Activated T-cell treated with anti-CD3 and anti-CD28 coated beads, Interleukin-2, amount 50 U/mL, for 4 hours (primary cell): ENCODE results near the gene ITGB5. TPM values are rescaled to one million over a fixed set of nuclear protein-coding genes. Genes with fewer than 3 reads are reported as not detected.
"Not testable (repeated sequence)": the region's sequence is repeated elsewhere in the genome, so short reads cannot be mapped to it uniquely, and the experiment has no call there.

Experiments used
- ATAC-seq, 2 donors: fragments of 200-7000 bp; cut with Tn5 transposase; one replicate each; pipeline ENCODE4 v1.10.0; 2021
- DNase-seq: peaks from one replicate; pipeline ENCODE4 v3.0.0-alpha.2; 2020
- H3K27me3 Mint-ChIP-seq: one replicate; pipeline ENCODE4 v1.8.0; 2021; ENCODE audit warnings: low read depth, mixed read lengths
- H3K36me3 Mint-ChIP-seq: one replicate; pipeline ENCODE4 v1.8.0; 2022; ENCODE audit warnings: mixed read lengths; ENCODE audit not compliant: insufficient read depth
- H3K4me1 Mint-ChIP-seq: one replicate; pipeline ENCODE4 v1.8.0; 2021; ENCODE audit warnings: low read depth, mixed read lengths
- H3K4me3 Mint-ChIP-seq: one replicate; pipeline ENCODE4 v1.8.0; 2021; ENCODE audit warnings: mild to moderate bottlenecking, moderate library complexity, mixed read lengths
- H3K9me3 Mint-ChIP-seq: one replicate; pipeline ENCODE4 v1.8.0; 2021; ENCODE audit warnings: mixed read lengths
- total RNA-seq, 3 donors: library from RNA; stranded (reverse); gene quantifications; one replicate each; pipeline ENCODE4 v1.2.1, GENCODE V29; 2021

ITGB5 gene
- total RNA-seq, 3 donors from 2014 or later, result 0.71 to 0.87 (median 0.71) TPM

- Mint-ChIP-seq H3K9me3 (no peaks in the 10 kb centered on the region), H3K4me3 (no peak overlapping the region), H3K4me1 (peaks cover 5% of the 10 kb centered on the region), H3K27me3 (no peaks in the 10 kb centered on the region), H3K36me3 (no peaks in the 10 kb centered on the region)
- ATAC-seq (no peak), DNase-seq (no peak)
These were observed 128.1 kb downstream of the ITGB5 start for GRCh38 chr3:124758851-124759635.

GRCh38 chr3:124757926-124758325 lies 129.2 kb downstream of the ITGB5 start:
- not testable (repeated sequence) for H3K4me1 Mint-ChIP-seq, ATAC-seq, H3K27me3 Mint-ChIP-seq

GRCh38 chr3:124752051-124752450 lies 135.1 kb downstream of the ITGB5 start:
- Mint-ChIP-seq H3K36me3 (no peaks in the 10 kb centered on the region), H3K9me3 (no peaks in the 10 kb centered on the region), H3K4me3 (no peak overlapping the region), H3K27me3 (no peaks in the 10 kb centered on the region), H3K4me1 (no peaks in the 10 kb centered on the region)
- DNase-seq, result no peak
- ATAC-seq, result no peak

More at GRCh38 chr3:124757926-124758325, 129.2 kb downstream of the ITGB5 start:
- H3K36me3 Mint-ChIP-seq, H3K4me3 Mint-ChIP-seq, H3K9me3 Mint-ChIP-seq, DNase-seq: not testable (repeated sequence)

- no peaks in the 10 kb centered on the region for H3K27me3 Mint-ChIP-seq
- no peaks in the 10 kb centered on the region for H3K36me3 Mint-ChIP-seq
- no peak overlapping the region for H3K4me3 Mint-ChIP-seq
- no peak for DNase-seq
- no peaks in the 10 kb centered on the region for H3K4me1 Mint-ChIP-seq
- no peaks in the 10 kb centered on the region for H3K9me3 Mint-ChIP-seq
- no peak for ATAC-seq
These were observed 135.7 kb downstream of the ITGB5 start for GRCh38 chr3:124751501-124751900.

GRCh38 chr3:124749877-124750276 lies 137.3 kb downstream of the ITGB5 start:
- DNase-seq, H3K36me3 Mint-ChIP-seq, ATAC-seq, H3K27me3 Mint-ChIP-seq, H3K4me3 Mint-ChIP-seq, H3K4me1 Mint-ChIP-seq, H3K9me3 Mint-ChIP-seq: not testable (repeated sequence)

GRCh38 chr3:124748560-124749198 lies 138.5 kb downstream of the ITGB5 start:
- Mint-ChIP-seq H3K27me3 (no peaks in the 10 kb centered on the region), H3K4me3 (no peak overlapping the region), H3K9me3 (no peaks in the 10 kb centered on the region), H3K4me1 (no peaks in the 10 kb centered on the region), H3K36me3 (peaks cover 5% of the 10 kb centered on the region)
- DNase-seq (no peak), ATAC-seq (no peak)

- no peak for ATAC-seq
- no peaks in the 10 kb centered on the region for H3K27me3 Mint-ChIP-seq
- no peaks in the 10 kb centered on the region for H3K9me3 Mint-ChIP-seq
- DNase-seq, result no peak
- H3K4me3 Mint-ChIP-seq, result no peak overlapping the region
- peaks cover 6% of the 10 kb centered on the region for H3K36me3 Mint-ChIP-seq
- no peaks in the 10 kb centered on the region for H3K4me1 Mint-ChIP-seq
These were observed 139.8 kb downstream of the ITGB5 start for GRCh38 chr3:124747111-124747981.

GRCh38 chr3:124745756-124746155 lies 141.4 kb downstream of the ITGB5 start:
- DNase-seq (no peak), ATAC-seq (no peak)
- no peak overlapping the region for H3K4me3 Mint-ChIP-seq
- H3K9me3 Mint-ChIP-seq, result no peaks in the 10 kb centered on the region
- peaks cover 2% of the 10 kb centered on the region for H3K4me1 Mint-ChIP-seq
- H3K36me3 Mint-ChIP-seq, result peaks cover 14% of the 10 kb centered on the region
- H3K27me3 Mint-ChIP-seq, result no peaks in the 10 kb centered on the region

- peaks cover 32% of the 10 kb centered on the region for H3K36me3 Mint-ChIP-seq
- H3K4me1 Mint-ChIP-seq, result peaks cover 16% of the 10 kb centered on the region
- ATAC-seq, result no peak
- no peak overlapping the region for H3K4me3 Mint-ChIP-seq
- no peak for DNase-seq
- H3K27me3 Mint-ChIP-seq, result no peaks in the 10 kb centered on the region
- H3K9me3 Mint-ChIP-seq, result no peaks in the 10 kb centered on the region
These were observed 146.1 kb downstream of the ITGB5 start for GRCh38 chr3:124741027-124741426.

GRCh38 chr3:124731760-124732159 lies 155.4 kb downstream of the ITGB5 start:
- Mint-ChIP-seq H3K27me3 (peaks cover 6% of the 10 kb centered on the region), H3K9me3 (no peaks in the 10 kb centered on the region), H3K36me3 (peaks cover 12% of the 10 kb centered on the region), H3K4me3 (peak overlapping the region; percentile 100), H3K4me1 (peaks cover 30% of the 10 kb centered on the region)
- ATAC-seq, result no peak
- no peak for DNase-seq

GRCh38 chr3:124730941-124731297 lies 156.2 kb downstream of the ITGB5 start:
- DNase-seq (no peak), ATAC-seq (peak; percentile 3 to 15)
- H3K4me1 Mint-ChIP-seq, result peaks cover 30% of the 10 kb centered on the region
- H3K36me3 Mint-ChIP-seq, result peaks cover 10% of the 10 kb centered on the region
- H3K9me3 Mint-ChIP-seq, result no peaks in the 10 kb centered on the region
- peaks cover 10% of the 10 kb centered on the region for H3K27me3 Mint-ChIP-seq
- peak overlapping the region; percentile 100 for H3K4me3 Mint-ChIP-seq

GRCh38 chr3:124730129-124730940 lies 156.8 kb downstream of the ITGB5 start, which contains the start of gene UMPS:
Gene UMPS (plus strand): TSS chr3:124730452. CDS start chr3:124730472, 20 bp downstream.
- peak; percentile 98 for ATAC-seq
- H3K4me3 Mint-ChIP-seq, result peak within 1 kb of the TSS; percentile 100
- H3K27me3 Mint-ChIP-seq, result peaks cover 15% of the 10 kb centered on the region
- no peaks in the 10 kb centered on the region for H3K9me3 Mint-ChIP-seq
- H3K36me3 Mint-ChIP-seq, result peaks cover 7% of the 10 kb centered on the region
- peaks cover 30% of the 10 kb centered on the region for H3K4me1 Mint-ChIP-seq
- DNase-seq, result peak; percentile 92

- no peak overlapping the region for H3K4me3 Mint-ChIP-seq
- peaks cover 51% of the 10 kb centered on the region for H3K27me3 Mint-ChIP-seq
- DNase-seq (no peak), ATAC-seq (no peak)
- H3K9me3 Mint-ChIP-seq, result no peaks in the 10 kb centered on the region
- no peaks in the 10 kb centered on the region for H3K36me3 Mint-ChIP-seq
- H3K4me1 Mint-ChIP-seq, result no peaks in the 10 kb centered on the region
These were observed 164.6 kb downstream of the ITGB5 start for GRCh38 chr3:124722589-124722988.
